ENCODE measurements around the gene PHACTR1. TPM values are rescaled to one million over a fixed set of nuclear protein-coding genes. Genes with fewer than 3 reads are reported as not detected.

Gene PHACTR1
- polyA plus RNA-seq, 1 of the 3 experiments (the other 2 are of a cell fraction) = 0.12 TPM

- CTCF ChIA-PET = interaction anchor here (1.5 kb wide), 1 partner anchor 252 kb away, joined by 6 read pairs; no protein-coding TSS in a partner anchor
These were observed 173.7 kb downstream of the PHACTR1 start for GRCh38 chr6:12890171-12890790.

GRCh38 chr6:12891595-12891994 lies 175.0 kb downstream of the PHACTR1 start:
- H3K79me2 ChIP-seq (ENCODE audit: insufficient read depth) = no peaks in the 10 kb centered on the region
- H3K4me2 ChIP-seq = no peak overlapping the region
- no peak overlapping the region for H3K9ac ChIP-seq
- no peaks in the 10 kb centered on the region for H3K27me3 ChIP-seq (ENCODE audit: insufficient read depth)
- TF ChIP-seq SIN3A (IDR thresholded peaks at IDR 0.05; ENCODE audit: borderline replicate concordance, low read depth, low read length) (no peak), MXI1 (IDR thresholded peaks at IDR 0.05; ENCODE audit: low read depth, low read length) (no peak), RFX5 (IDR thresholded peaks at IDR 0.05; ENCODE audit: low read length) (no peak), RXRA (IDR thresholded peaks at IDR 0.05; ENCODE audit: borderline replicate concordance, low read depth) (no peak), ZBTB33 (IDR thresholded peaks at IDR 0.05; ENCODE audit: borderline replicate concordance, low read depth) (no peak), REST (IDR thresholded peaks at IDR 0.05; ENCODE audit: low read depth, low read length) (no peak), PBX3 (IDR thresholded peaks at IDR 0.05) (no peak), TAF1 (IDR thresholded peaks at IDR 0.05; ENCODE audit: borderline replicate concordance, low read depth, low read length) (no peak), USF2 (IDR thresholded peaks at IDR 0.05; ENCODE audit: borderline replicate concordance, low read depth, low read length) (no peak)
- DNase-seq = no peak
- H4K20me1 ChIP-seq (ENCODE audit: insufficient read depth) = no peaks in the 10 kb centered on the region
- POLR2A ChIA-PET = no interaction called here
- H3K4me1 ChIP-seq (ENCODE audit: control insufficient read depth in 1 of 2, insufficient read depth in 2 of 2, low read depth in 1 of 2, low read length in 1 of 2) = peaks cover 0 to 12% of the 10 kb centered on the region in 2 experiments; a peak in 2 of 4 replicates
- no peak overlapping the region for H3K4me3 ChIP-seq (ENCODE audit: low read depth in 2 of 2, low read length in 1 of 2)
- no peak overlapping the region for H3K27ac ChIP-seq (ENCODE audit: low read depth in 2 of 2, low read length in 1 of 2)
- H2AFZ ChIP-seq (ENCODE audit: low read depth) = no peak overlapping the region
- 8% methylated on average over 1 of the region's 1 CpG for WGBS (ENCODE audit: low lambda C conversion rate)
- H3F3A ChIP-seq (replicated peaks; ENCODE audit: insufficient read depth) = no peaks in the 10 kb centered on the region
- no peaks in the 10 kb centered on the region for H3K9me3 ChIP-seq
- H3K9me2 ChIP-seq = no peaks in the 10 kb centered on the region
- H3K36me3 ChIP-seq (replicated peaks in 1 of 2; ENCODE audit: control insufficient read depth in 1 of 2, insufficient read depth in 2 of 2, low read length in 1 of 2) = no peaks in the 10 kb centered on the region
- CTCF ChIA-PET = interaction anchor here (0.6 to 6.6 kb wide), 6 partner anchors 10 to 255 kb away, joined by 3 to 117 read pairs (median 3); no protein-coding TSS in a partner anchor

More at GRCh38 chr6:12890171-12890790, 173.7 kb downstream of the PHACTR1 start:
- peaks cover 0 to 12% of the 10 kb centered on the region in 2 experiments; a peak in 2 of 4 replicates for H3K4me1 ChIP-seq (ENCODE audit: control insufficient read depth in 1 of 2, insufficient read depth in 2 of 2, low read depth in 1 of 2, low read length in 1 of 2)
- no peak overlapping the region; a peak in 1 of 4 replicates for H3K4me3 ChIP-seq (ENCODE audit: low read depth in 2 of 2, low read length in 1 of 2)
- no peak overlapping the region for H3K27ac ChIP-seq (ENCODE audit: low read depth in 2 of 2, low read length in 1 of 2)
- no peak overlapping the region for H2AFZ ChIP-seq (ENCODE audit: low read depth)
- no peaks in the 10 kb centered on the region for H3K27me3 ChIP-seq (ENCODE audit: insufficient read depth)
- no peaks in the 10 kb centered on the region for H3K9me2 ChIP-seq
- DNase-seq = no peak
- POLR2A ChIA-PET = no interaction called here
- no peak overlapping the region for H3K9ac ChIP-seq
- H3K9me3 ChIP-seq = no peaks in the 10 kb centered on the region
- no peak overlapping the region for H3K4me2 ChIP-seq
- H3F3A ChIP-seq (replicated peaks; ENCODE audit: insufficient read depth) = no peaks in the 10 kb centered on the region
- H4K20me1 ChIP-seq (ENCODE audit: insufficient read depth) = no peaks in the 10 kb centered on the region
- 48% methylated on average over 7 of the region's 9 CpGs for WGBS (ENCODE audit: low lambda C conversion rate)
- H3K79me2 ChIP-seq (ENCODE audit: insufficient read depth) = no peaks in the 10 kb centered on the region
- TF ChIP-seq CTCF (IDR thresholded peaks at IDR 0.05) = peak; percentile 59
- TF ChIP-seq RCOR1 (IDR thresholded peaks at IDR 0.05; ENCODE audit: low read length) = no peak
- H3K36me3 ChIP-seq (replicated peaks in 1 of 2; ENCODE audit: control insufficient read depth in 1 of 2, insufficient read depth in 2 of 2, low read length in 1 of 2) = no peaks in the 10 kb centered on the region

Measured in SK-N-SH (cell line).